ENCODE data around the gene UBASH3A.

GRCh38 chr21:42357307-42357706, 46.4 kb upstream of the UBASH3A start:
- TF ChIP-seq EZH2 (IDR thresholded peaks at IDR 0.05) (no peak), POLR2AphosphoS5 (IDR thresholded peaks at IDR 0.05; ENCODE audit: borderline replicate concordance, low read depth, low read length) (no peak), FOXP2 (optimal IDR thresholded peaks at IDR 0.05; ENCODE audit: control extremely low read depth, extremely low read length, insufficient read depth) (no peak)
